Left lung (tissue), 10 donors: ENCODE data around the gene HEG1. TPM values are rescaled to one million over a fixed set of nuclear protein-coding genes. Genes with fewer than 3 reads are reported as not detected.
"Not testable (repeated sequence)": the region's sequence is repeated elsewhere in the genome, so short reads cannot be mapped to it uniquely, and the experiment has no call there.

Source experiments
- ATAC-seq: fragments of 200-7000 bp; cut with Tn5 transposase; one replicate; pipeline ENCODE4 v1.9.1; 2020; ENCODE audit warnings: moderate library complexity
- DNase-seq, 4 donors: peaks; one replicate each; pipeline ENCODE4 v3.0.0-alpha.2; 2013 to 2020
- H3K27ac ChIP-seq, 2 donors: fragments of 200-600 bp; sonication (generic) in 1 of 2; one replicate each; pipeline versions ENCODE4 v1.5.0 to v1.8.0; 2020 to 2021
- H3K27me3 ChIP-seq, 2 donors: fragments of 200-600 bp; sonication (generic) in 1 of 2; one replicate each; pipeline versions ENCODE4 v1.5.0 to v1.8.0; 2020 to 2021
- H3K36me3 ChIP-seq, 2 donors: fragments of 200-600 bp; sonication (generic) in 1 of 2; one replicate each; pipeline versions ENCODE4 v1.5.0 to v1.8.0; 2020 to 2021
- H3K4me1 ChIP-seq, 2 donors: fragments of 200-600 bp; one replicate each; pipeline ENCODE4 v1.8.0; 2021
- H3K4me3 ChIP-seq, 2 donors: fragments of 200-600 bp; sonication (generic) in 1 of 2; one replicate each; pipeline versions ENCODE4 v1.5.0 to v1.8.0; 2020 to 2021; ENCODE audit warnings: mild to moderate bottlenecking in 1 of 2
- H3K9me3 ChIP-seq, 2 donors: fragments of 200-600 bp; sonication (generic) in 1 of 2; one replicate each; pipeline versions ENCODE4 v1.5.0 to v1.8.0; 2020 to 2021
- intact Hi-C, 2 donors: fragments of 100-400 bp; cut with DNase I; formaldehyde crosslinking; loops; one replicate each; pipeline versions ENCODE4 v1.11.2 to v1.14.2; 2022
- polyA plus RNA-seq, 6 donors: library from polyadenylated mRNA; unstranded; fragments of 120-200 nt; gene quantifications; one replicate each; pipeline ENCODE4 v1.2.1, GENCODE V29; 2013; ENCODE audit not compliant: insufficient read length in 6 of 6
- total RNA-seq, 2 donors: library from RNA; stranded (reverse); fragmentation: NEBNext Ultra II Directional; extraction: Animal tissue kit (Norgen Biotek cat#: 25700); gene quantifications; one replicate each; pipeline ENCODE4 v1.2.1, GENCODE V29; 2021
- TF ChIP-seq, protein P1 (sequence below), 2 donors: fragments of 200-600 bp; sonication (generic) in 1 of 2; IDR thresholded peaks; one replicate each; pipeline versions ENCODE4 v1.5.0 to v1.8.0; 2021; ENCODE audit warnings: antibody characterized with exemption in 2 of 2
- donor health status: DM: no; HTN: yes; CAD: no.
- donor health status: DM: no; HTN: no; CAD: no.

The HEG1 gene
- total and polyA plus RNA-seq, 8 donors, result 43.8 to 132 (median 58.2) TPM

DNA sequence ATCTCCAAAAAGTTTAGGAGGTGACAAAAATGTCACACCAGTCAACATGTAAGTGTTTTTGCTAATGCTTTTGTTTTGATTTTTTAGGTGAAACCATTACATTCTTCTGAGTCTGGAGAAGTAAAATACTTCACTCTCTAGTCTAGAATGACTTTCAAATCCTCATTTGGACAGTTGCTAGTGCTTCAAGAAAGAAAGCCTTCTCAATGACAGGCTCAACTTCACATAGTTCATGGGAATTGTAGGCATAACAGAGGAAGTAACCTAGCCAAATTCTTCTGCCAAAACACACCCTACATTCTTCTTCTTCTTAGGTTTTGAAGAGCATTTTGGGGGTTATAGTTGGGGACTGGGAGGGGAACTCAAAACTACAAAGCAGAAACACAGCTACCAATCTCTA is 29.4 kb upstream of the HEG1 start:
- H3K27ac ChIP-seq, result no peak overlapping the region
- DNase-seq (no peak), ATAC-seq (no peak)
- H3K27me3 ChIP-seq, result no peaks in the 10 kb centered on the region
- intact Hi-C loops, result no loop called here
- TF ChIP-seq, protein P1, sequence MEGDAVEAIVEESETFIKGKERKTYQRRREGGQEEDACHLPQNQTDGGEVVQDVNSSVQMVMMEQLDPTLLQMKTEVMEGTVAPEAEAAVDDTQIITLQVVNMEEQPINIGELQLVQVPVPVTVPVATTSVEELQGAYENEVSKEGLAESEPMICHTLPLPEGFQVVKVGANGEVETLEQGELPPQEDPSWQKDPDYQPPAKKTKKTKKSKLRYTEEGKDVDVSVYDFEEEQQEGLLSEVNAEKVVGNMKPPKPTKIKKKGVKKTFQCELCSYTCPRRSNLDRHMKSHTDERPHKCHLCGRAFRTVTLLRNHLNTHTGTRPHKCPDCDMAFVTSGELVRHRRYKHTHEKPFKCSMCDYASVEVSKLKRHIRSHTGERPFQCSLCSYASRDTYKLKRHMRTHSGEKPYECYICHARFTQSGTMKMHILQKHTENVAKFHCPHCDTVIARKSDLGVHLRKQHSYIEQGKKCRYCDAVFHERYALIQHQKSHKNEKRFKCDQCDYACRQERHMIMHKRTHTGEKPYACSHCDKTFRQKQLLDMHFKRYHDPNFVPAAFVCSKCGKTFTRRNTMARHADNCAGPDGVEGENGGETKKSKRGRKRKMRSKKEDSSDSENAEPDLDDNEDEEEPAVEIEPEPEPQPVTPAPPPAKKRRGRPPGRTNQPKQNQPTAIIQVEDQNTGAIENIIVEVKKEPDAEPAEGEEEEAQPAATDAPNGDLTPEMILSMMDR (IDR thresholded peaks at IDR 0.05), result no peak
- H3K9me3 ChIP-seq, result no peaks in the 10 kb centered on the region
- no peaks in the 10 kb centered on the region for H3K4me1 ChIP-seq
- H3K36me3 ChIP-seq, result no peaks in the 10 kb centered on the region
- H3K4me3 ChIP-seq, result no peak overlapping the region

DNA sequence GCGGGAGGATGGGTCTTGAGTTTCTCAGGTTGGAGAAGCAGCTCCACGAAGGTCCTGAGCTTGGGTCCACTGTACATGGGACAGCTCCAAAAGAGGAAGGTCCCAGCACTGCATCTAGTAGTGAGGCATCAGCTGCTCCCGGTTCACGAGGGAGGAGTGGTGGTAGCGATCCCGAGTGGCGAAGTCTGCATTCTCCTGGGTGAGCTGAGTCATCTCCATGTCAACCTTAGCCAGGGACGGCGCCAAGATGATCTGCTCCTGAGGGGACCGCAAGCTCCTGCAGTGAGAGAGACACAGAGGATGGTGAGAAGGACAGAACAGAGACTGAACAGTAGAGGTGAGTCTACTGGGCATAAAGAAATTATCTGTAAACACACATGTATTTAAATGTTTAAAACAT is 28.0 kb upstream of the HEG1 start:
- no peaks in the 10 kb centered on the region for H3K9me3 ChIP-seq
- H3K4me3 ChIP-seq, result no peak overlapping the region
- no peaks in the 10 kb centered on the region for H3K4me1 ChIP-seq
- no peak for ATAC-seq
- H3K36me3 ChIP-seq, result no peaks in the 10 kb centered on the region
- DNase-seq, result no peak
- no peaks in the 10 kb centered on the region for H3K27me3 ChIP-seq
- intact Hi-C loops, result no loop called here
- TF ChIP-seq, protein P1 (IDR thresholded peaks at IDR 0.05), result no peak
- no peak overlapping the region for H3K27ac ChIP-seq

GRCh38 chr3:125082339-125082738 is 26.5 kb upstream of the HEG1 start:
- H3K36me3 ChIP-seq, H3K27ac ChIP-seq, intact Hi-C loops, H3K4me1 ChIP-seq, H3K27me3 ChIP-seq, H3K4me3 ChIP-seq, H3K9me3 ChIP-seq, DNase-seq, ATAC-seq: not testable (repeated sequence)

- Histone ChIP-seq H3K9me3 (no peaks in the 10 kb centered on the region), H3K27me3 (no peaks in the 10 kb centered on the region), H3K4me3 (no peak overlapping the region), H3K36me3 (no peaks in the 10 kb centered on the region), H3K27ac (no peak overlapping the region), H3K4me1 (no peaks in the 10 kb centered on the region)
- no peak for DNase-seq
- ATAC-seq, result no peak
- TF ChIP-seq, protein P1 (IDR thresholded peaks at IDR 0.05), result no peak
- intact Hi-C loops, result no loop called here
Observed at GRCh38 chr3:125080077-125080476, 24.3 kb upstream of the HEG1 start.

DNA sequence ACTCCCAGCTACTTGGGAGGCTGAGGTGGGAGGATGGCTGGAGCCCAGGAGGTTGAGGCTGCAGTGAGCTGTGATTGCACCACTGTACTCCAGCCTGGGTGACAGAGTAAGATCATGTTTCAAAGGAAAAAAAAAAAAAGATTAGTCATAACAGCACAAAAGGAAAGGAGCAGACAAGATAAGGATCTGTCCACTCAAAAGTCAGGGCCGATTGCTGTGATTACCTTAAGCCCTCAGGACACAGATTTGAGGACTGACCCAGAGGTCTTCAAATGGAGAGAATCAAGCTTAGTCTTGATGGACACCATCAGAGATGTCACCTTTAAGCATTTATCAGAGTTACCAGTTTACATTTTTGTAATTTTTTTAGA is 23.9 kb upstream of the HEG1 start:
- ATAC-seq, result no peak
- TF ChIP-seq, protein P1 (IDR thresholded peaks at IDR 0.05), result no peak
- H3K36me3 ChIP-seq, result no peaks in the 10 kb centered on the region
- DNase-seq, result no peak
- H3K9me3 ChIP-seq, result no peaks in the 10 kb centered on the region
- no peaks in the 10 kb centered on the region for H3K4me1 ChIP-seq
- intact Hi-C loops, result no loop called here
- H3K27me3 ChIP-seq, result no peaks in the 10 kb centered on the region
- H3K27ac ChIP-seq, result no peak overlapping the region
- no peak overlapping the region for H3K4me3 ChIP-seq

DNA sequence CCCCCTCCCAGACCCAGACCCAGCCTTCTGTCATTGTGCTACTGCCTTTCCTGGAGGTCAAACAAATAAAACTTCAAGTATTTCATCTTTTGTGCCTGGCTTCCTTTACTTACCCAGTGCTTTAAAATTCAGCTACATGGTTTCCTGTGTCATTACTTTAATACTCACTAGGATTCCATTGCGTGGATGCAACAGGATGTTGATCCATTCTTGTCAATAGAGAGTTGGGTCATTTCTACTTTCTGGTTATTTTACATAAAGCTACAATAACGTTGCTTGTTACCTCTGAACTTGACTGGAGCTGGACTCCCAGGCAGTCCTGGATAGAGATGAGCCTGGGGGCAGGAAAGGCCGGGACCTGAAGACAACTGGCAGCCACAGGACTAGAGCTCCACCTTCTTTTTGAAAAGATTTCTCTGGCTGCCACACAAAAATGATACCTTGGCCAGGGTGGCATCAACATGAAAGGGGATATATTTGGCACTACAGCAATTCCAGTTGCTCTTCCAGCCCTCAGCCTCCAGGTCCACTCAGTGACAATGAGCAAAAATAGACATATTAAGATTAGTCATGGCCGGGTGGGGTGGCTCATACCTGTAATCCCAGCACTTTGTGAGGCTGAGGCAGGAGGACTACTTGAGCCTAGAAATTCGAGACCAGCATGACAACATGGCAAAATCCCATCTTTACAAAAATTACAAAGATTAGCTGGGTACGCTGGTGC is 23.3 kb upstream of the HEG1 start:
- Histone ChIP-seq H3K27ac (no peak overlapping the region), H3K9me3 (no peaks in the 10 kb centered on the region), H3K4me3 (no peak overlapping the region), H3K36me3 (no peaks in the 10 kb centered on the region), H3K27me3 (no peaks in the 10 kb centered on the region), H3K4me1 (no peaks in the 10 kb centered on the region)
- no peak for ATAC-seq
- TF ChIP-seq, protein P1 (IDR thresholded peaks at IDR 0.05), result no peak
- intact Hi-C loops, result no loop called here
- DNase-seq, result no peak
